Fibroblast of pulmonary artery (primary cell): ENCODE results near the gene TAF4B.
"Not testable (repeated sequence)": the region's sequence is repeated elsewhere in the genome, so short reads cannot be mapped to it uniquely, and the experiment has no call there.

Source experiments
- DNase-seq: peaks from one replicate; pipeline ENCODE4 v3.0.0-alpha.2; 2010; ENCODE audit warnings: low read depth
- H3K4me3 ChIP-seq: replicated peaks from 2 replicates; pipeline ENCODE4 v1.5.1; 2011; ENCODE audit warnings: low read depth, mild to moderate bottlenecking, control low read depth, low read length, moderate library complexity
- TF ChIP-seq, protein P1 (sequence below): IDR thresholded peaks from 2 replicates; pipeline ENCODE4 v1.5.1; 2011; ENCODE audit warnings: mild to moderate bottlenecking, control low read depth, low read length, inconsistent platforms; ENCODE audit errors: missing control alignments

TAF4B gene

DNA sequence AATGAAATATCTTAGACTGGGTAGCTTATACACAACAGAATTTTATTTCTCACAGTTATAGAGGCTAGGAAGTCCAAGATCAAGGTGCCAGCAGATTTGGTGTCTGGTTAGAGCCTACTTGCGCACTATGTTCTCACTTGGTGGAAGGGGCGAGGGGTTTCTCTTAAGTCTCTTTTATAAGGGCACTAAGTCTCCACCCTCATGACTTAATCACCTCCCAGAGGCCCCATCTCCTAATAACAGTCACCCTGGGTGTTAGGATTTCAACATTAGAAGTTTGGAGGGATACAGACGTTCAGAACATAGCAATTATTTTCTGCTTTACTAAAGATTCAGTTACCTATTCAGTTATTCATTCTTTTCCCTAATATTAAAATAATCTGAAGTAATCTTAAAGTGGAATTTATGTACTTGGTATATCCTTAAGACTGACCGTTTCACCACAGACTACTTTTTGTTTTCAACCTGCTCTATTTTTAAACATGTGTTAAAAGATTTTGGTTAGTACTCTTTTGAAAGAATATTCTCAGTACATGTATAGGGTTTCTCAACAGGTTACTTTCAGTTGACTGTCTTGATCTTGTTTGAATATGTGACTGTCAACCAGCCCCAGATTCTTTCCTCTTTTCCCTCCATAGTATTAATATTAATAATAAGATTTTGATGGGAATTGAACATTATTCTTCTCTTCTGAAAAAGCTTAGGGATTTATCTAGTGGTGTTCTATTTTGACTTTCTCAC lies 130.0 kb downstream of the TAF4B start:
- H3K4me3 ChIP-seq: no peak overlapping the region
- TF ChIP-seq, protein P1, sequence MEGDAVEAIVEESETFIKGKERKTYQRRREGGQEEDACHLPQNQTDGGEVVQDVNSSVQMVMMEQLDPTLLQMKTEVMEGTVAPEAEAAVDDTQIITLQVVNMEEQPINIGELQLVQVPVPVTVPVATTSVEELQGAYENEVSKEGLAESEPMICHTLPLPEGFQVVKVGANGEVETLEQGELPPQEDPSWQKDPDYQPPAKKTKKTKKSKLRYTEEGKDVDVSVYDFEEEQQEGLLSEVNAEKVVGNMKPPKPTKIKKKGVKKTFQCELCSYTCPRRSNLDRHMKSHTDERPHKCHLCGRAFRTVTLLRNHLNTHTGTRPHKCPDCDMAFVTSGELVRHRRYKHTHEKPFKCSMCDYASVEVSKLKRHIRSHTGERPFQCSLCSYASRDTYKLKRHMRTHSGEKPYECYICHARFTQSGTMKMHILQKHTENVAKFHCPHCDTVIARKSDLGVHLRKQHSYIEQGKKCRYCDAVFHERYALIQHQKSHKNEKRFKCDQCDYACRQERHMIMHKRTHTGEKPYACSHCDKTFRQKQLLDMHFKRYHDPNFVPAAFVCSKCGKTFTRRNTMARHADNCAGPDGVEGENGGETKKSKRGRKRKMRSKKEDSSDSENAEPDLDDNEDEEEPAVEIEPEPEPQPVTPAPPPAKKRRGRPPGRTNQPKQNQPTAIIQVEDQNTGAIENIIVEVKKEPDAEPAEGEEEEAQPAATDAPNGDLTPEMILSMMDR: no peak
- DNase-seq: no peak

DNA sequence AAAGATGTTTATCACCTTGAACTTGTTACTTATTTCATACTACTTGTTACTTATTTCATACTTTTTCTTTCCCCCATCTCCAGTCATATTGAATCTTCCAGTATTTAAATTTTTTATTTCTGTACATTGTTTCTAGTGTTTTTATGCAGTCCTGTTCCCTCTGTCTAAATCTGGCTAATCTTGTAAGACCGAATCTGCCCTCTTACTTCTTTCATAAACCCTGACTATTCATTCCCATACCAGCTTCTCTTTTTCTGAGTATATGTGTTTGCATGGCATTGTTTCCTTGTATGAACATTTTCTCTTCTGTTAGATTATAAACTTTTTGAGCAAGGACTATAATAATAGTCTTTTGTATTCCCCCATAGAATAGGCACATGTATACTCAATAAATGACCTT lies 131.7 kb downstream of the TAF4B start:
- TF ChIP-seq, protein P1: no peak
- H3K4me3 ChIP-seq: no peak overlapping the region
- no peak for DNase-seq

DNA sequence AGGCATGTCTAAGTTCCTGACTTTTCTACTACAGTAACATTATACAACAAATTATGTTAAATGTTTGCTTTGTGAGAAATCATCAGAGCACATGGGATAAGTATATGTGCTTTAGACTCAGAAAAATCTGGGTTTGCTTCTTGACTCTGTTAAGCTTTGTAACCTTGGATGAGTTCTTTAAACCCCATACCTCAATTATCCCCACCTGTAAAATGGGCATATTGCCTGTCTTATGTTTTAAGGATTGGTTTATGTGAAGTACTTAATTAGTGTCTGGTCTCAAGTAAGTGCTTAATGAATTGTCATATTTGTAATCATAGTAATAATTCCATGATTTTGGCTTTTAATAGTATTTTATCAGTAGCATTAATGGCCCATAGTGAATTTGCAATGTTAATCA lies 135.8 kb downstream of the TAF4B start:
- DNase-seq: no peak
- TF ChIP-seq, protein P1: no peak
- no peak overlapping the region for H3K4me3 ChIP-seq

DNA sequence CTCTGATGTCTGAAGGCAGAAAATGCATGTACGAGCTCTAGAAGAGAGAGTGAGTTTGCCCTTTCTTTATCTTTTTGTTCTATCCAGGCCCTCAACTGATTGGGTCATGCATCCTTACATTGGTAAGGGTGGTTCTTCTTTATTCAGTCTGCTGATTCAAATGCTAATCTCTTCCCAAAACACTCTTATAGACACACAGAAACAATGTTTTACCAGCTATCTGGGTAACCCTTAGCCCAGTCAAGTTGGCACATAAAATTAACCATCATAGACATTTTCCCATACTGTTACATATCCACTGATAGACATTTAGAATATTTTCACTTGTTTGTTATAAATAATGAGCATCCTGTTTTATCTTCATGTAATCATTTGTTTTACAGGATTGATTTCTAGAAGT lies 141.2 kb downstream of the TAF4B start:
- DNase-seq: no peak
- no peak overlapping the region for H3K4me3 ChIP-seq
- TF ChIP-seq, protein P1: no peak

DNA sequence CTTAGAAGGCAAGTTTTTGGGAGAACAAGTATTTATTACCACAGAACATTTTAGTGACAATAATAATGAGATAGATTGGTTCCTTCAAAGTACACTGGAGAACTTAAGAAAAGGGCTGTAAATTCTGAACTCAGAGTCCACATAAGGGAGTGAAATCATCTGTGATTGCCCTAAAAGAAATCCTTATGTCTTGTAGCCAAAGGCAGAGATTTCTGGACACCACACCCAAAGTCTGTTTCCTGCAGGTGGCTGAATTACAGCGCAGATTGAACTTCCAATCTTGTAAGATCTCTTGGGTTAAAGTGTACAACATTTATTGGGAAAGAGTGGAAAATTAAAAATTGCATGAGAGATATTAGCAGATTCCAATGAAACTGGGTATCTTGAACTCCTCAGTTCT lies 143.8 kb downstream of the TAF4B start:
- no peak overlapping the region for H3K4me3 ChIP-seq
- DNase-seq: no peak
- TF ChIP-seq, protein P1: no peak

DNA sequence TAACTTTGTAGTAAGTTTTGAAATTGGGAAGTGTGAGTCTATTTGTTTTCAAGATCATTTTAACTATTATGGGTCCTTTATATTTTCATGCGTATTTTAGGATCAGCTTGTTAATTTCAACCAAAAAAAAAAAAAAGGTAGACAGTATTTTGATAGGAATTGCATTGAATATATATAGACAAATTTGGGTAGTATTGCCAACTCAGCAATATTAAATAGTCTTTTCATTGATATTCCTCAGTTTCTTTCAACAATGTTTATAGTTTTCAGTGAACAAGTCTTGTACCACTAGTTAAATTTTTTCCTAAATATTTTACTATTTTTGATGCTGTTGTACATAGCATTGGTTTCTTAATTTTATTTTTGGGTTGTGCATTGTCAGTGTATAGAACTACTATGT lies 149.9 kb downstream of the TAF4B start:
- no peak for DNase-seq
- no peak overlapping the region for H3K4me3 ChIP-seq
- TF ChIP-seq, protein P1: no peak

DNA sequence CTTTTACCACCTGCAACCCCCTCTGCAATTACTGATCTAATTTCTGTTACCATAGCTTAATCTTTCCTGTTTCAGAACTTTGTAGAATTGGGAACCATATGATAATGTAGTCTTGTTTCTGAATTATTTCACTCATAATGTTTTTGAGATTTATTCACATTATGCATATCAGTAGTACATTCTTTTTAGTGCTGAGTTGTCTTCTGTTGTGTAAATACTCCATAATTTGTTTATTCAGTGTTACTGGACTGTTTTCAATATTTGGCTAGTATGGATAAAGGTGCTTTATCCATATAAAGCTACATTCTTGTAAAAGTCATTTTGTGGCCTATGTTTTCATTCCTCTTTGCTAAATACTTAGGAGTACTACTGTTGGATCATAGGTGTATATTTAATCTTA lies 152.5 kb downstream of the TAF4B start:
- no peak for DNase-seq
- TF ChIP-seq, protein P1: no peak
- no peak overlapping the region for H3K4me3 ChIP-seq

DNA sequence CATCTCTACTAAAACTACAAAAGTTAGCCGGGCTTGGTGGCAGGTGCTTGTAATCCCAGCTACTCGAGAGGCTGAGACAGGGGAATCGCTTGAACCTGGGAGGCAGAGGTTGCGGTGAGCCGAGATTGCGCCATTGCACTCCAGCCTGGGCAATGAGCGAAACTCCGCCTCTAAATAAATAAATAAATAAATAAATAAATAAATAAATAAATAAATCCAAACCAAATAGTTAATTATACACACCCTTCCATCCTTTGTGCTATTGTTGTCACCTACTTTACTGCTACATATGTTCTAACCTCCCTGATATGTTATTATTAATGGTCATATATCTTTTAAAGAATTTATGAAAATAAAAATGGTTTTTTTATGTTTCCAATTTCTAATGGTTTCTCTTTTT lies 155.3 kb downstream of the TAF4B start:
- not testable (repeated sequence) for DNase-seq, H3K4me3 ChIP-seq
